Mucosa of descending colon (tissue), 3 donors: ENCODE measurements around the gene AFMID. TPM values are rescaled to one million over a fixed set of nuclear protein-coding genes. Genes with fewer than 3 reads are reported as not detected.
"Not testable (repeated sequence)": the region's sequence is repeated elsewhere in the genome, so short reads cannot be mapped to it uniquely, and the experiment has no call there.

Experiments used
- ATAC-seq: fragments of 200-7000 bp; cut with Tn5 transposase; one replicate; pipeline ENCODE4 v1.9.1; 2020; ENCODE audit warnings: mild to moderate bottlenecking, moderate library complexity
- DNase-seq, 3 donors: peaks; one replicate each; pipeline ENCODE4 v3.0.0-alpha.2; 2020
- H3K36me3 ChIP-seq: fragments of 200-600 bp; one replicate; pipeline ENCODE4 v1.8.0; 2021; ENCODE audit warnings: low read depth, mild to moderate bottlenecking
- H3K4me1 ChIP-seq: fragments of 200-600 bp; one replicate; pipeline ENCODE4 v1.8.0; 2021; ENCODE audit warnings: low read depth, mild to moderate bottlenecking
- H3K4me3 ChIP-seq: fragments of 200-600 bp; one replicate; pipeline ENCODE4 v1.8.0; 2021; ENCODE audit warnings: mild to moderate bottlenecking
- H3K9me3 ChIP-seq: fragments of 200-600 bp; one replicate; pipeline ENCODE4 v1.8.0; 2021; ENCODE audit warnings: mild to moderate bottlenecking
- intact Hi-C, 2 donors: fragments of 100-400 bp; cut with DNase I in 1 of 2; cut with micrococcal nuclease in 1 of 2; formaldehyde crosslinking; loops; one replicate each; pipeline versions ENCODE4 v1.11.0 to v1.11.1; 2022; cut with DNase I, micrococcal nuclease
- total RNA-seq, 3 donors: library from RNA; stranded (reverse); fragmentation: NEBNext Ultra II Directional in 2 of 3; extraction: Animal tissue kit (Norgen Biotek cat#: 25700) in 2 of 3; gene quantifications; one replicate each; pipeline versions ENCODE4 v1.2.1 to v1.2.4, GENCODE V29; 2021 to 2023
- TF ChIP-seq, protein P1 (sequence below): fragments of 200-600 bp; IDR thresholded peaks from one replicate; pipeline ENCODE4 v1.8.0; 2022; ENCODE audit warnings: antibody characterized with exemption, mild to moderate bottlenecking
- donor health status: DM: no; HTN: no; CAD: no; lungs with moderate emphysema.
- donor health status: DM: no; HTN: no; CAD: no.
- donor health status: DM: no; HTN: yes; CAD: no.

The AFMID gene
- total RNA-seq, 3 donors from 2014 or later: 14.2 to 39.9 (median 27.9) TPM

DNA sequence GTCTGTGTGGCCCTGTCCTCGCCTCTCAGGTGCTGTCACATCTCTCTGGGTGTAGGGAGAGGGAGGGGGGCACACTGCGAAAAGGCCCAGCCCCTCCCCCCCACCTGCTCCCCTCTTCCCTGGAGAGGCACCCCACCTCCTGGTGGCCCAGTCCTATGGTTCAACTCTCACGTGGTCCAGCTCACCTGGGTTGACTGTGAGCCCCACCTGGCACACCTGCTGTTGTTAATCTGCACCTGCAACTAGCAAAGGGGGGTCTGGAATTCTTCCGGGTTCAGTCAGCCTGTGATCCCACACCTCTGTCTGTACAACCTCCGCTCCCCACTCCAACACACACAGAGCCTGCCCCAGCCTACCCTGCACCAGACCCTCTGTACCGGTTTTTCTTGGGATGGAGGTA, 20.7 kb upstream of the AFMID start:
- Histone ChIP-seq H3K9me3 (no peaks in the 10 kb centered on the region), H3K4me3 (no peak overlapping the region), H3K4me1 (peaks cover 19% of the 10 kb centered on the region), H3K36me3 (no peaks in the 10 kb centered on the region)
- intact Hi-C loops: no loop called here
- DNase-seq (peak in 1 of 3 donors; percentile 59), ATAC-seq (peak; percentile 5)
- TF ChIP-seq, protein P1, sequence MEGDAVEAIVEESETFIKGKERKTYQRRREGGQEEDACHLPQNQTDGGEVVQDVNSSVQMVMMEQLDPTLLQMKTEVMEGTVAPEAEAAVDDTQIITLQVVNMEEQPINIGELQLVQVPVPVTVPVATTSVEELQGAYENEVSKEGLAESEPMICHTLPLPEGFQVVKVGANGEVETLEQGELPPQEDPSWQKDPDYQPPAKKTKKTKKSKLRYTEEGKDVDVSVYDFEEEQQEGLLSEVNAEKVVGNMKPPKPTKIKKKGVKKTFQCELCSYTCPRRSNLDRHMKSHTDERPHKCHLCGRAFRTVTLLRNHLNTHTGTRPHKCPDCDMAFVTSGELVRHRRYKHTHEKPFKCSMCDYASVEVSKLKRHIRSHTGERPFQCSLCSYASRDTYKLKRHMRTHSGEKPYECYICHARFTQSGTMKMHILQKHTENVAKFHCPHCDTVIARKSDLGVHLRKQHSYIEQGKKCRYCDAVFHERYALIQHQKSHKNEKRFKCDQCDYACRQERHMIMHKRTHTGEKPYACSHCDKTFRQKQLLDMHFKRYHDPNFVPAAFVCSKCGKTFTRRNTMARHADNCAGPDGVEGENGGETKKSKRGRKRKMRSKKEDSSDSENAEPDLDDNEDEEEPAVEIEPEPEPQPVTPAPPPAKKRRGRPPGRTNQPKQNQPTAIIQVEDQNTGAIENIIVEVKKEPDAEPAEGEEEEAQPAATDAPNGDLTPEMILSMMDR: no peak

DNA sequence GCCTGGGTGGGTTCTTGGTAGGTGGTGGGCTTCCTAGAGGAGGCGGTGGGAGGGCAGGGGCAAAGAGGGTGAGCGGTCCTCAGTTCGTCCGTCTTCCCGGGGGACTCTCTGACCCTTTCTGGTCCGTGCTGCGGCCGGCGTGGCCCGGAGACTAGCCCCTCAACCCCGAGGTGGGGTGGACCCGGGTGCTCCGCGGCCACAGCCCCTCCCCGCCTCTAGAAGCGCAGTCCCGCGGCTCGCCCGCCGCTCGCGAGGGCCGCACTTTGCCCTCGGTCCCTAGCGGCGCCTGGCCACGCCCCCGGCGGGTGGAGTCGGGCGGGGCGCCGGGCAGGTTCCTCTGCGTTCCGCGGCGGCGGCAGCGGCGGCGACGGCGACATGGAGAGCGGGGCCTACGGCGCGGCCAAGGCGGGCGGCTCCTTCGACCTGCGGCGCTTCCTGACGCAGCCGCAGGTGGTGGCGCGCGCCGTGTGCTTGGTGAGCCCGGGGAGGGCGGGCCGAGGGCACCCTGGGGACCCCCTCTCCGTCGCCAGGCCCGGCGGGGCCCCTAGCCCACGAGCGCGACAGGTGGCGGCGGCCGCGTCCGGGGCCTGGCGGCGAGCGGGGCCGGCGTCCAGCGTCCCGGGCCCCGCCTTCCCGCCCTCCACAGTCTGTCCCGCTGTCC, 18.8 kb upstream of the AFMID start, which contains the start of gene SYNGR2:
Gene SYNGR2 (plus strand): TSS at position 340 of the 661 bp plus-strand sequence. CDS start 36 bp downstream, at position 376.
- DNase-seq: peak; percentile 90 to 94 (median 92)
- ATAC-seq: peak; percentile 76
- TF ChIP-seq, protein P1: no peak
- intact Hi-C loops: no loop called here
- Histone ChIP-seq H3K9me3 (no peaks in the 10 kb centered on the region), H3K4me3 (peak within 1 kb of the TSS; percentile 70), H3K4me1 (peaks cover 38% of the 10 kb centered on the region), H3K36me3 (no peaks in the 10 kb centered on the region)

DNA sequence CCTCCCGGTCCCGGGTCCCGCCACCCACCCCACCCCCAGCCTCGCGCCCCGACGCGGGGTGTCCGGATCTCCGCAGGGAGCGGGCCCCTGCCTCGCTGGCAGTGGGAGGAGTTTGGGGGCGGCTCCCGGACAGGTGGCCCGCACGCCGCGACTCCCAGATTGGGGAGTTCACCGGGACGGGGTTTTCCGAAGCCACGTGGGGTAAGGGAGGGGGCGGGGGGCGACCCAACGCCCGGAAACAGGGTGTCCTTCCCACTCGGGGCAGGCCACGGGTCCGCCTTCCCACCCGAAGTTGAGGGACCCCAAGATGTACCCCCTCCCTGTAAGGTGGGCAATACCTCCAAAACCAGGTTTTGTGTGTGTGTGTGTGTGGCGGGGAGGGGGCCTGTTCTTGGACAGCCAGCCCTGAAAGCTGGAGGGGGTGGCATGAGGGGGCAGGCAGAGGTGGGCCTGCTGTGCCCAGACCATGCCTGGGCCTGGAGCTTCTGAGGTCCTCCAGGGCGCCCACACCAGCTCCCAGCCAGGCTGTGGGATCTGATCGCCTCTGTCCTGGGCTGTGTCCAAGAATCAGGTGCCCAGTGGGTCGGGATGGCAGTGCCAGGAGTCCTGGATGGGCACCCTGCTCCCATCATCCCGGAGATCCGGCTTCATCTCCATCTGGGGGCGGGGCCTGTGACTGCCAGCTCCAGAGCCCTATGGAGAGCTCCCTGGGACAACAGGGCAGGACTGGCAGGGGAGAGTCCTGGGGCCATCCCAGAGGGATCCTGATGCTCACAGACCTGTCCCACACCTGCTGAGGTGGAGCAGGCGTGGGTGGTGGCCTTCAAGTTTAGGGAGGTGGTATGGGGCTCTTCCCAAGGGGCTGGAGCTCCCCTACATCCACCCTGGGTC, 18.0 kb upstream of the AFMID start:
- Histone ChIP-seq H3K4me3 (peak overlapping the region; percentile 70), H3K4me1 (peaks cover 46% of the 10 kb centered on the region), H3K9me3 (no peaks in the 10 kb centered on the region), H3K36me3 (no peaks in the 10 kb centered on the region)
- intact Hi-C loops: no loop called here
- ATAC-seq (peak; percentile 52), DNase-seq (peak; percentile 86 to 89 (median 88))
- TF ChIP-seq, protein P1: no peak

DNA sequence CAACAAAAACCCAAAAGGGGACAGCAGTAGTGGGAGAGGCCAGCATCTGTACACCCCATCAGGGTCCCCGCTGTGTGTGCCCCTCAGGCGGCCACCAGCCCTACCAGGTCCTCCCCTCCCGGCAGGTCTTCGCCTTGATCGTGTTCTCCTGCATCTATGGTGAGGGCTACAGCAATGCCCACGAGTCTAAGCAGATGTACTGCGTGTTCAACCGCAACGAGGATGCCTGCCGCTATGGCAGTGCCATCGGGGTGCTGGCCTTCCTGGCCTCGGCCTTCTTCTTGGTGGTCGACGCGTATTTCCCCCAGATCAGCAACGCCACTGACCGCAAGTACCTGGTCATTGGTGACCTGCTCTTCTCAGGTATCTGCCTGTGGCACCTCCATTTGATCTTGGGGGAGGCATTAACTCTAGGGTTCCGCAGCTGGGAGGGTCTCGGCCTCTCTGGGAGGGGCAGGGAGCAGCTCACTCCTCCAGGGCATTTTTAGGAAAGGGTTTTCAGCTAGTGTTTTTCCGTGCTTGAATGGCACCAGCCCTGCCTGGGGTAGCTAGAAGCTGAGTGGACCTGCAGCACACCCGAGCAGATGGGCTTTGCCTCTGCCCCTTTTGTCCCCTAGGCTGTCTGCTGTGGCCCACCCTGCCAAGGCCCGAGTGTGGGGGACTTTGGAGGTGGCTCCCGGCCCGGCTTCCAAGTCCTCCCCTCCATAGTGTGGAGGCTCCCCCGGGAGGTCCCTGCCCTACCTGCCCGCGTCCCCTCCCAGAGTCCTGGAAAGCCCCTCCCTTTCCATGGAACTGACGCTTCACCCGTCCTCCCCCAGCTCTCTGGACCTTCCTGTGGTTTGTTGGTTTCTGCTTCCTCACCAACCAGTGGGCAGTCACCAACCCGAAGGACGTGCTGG, 16.2 kb upstream of the AFMID start:
- intact Hi-C loops: no loop called here
- TF ChIP-seq, protein P1: no peak
- no peaks in the 10 kb centered on the region for H3K36me3 ChIP-seq
- H3K9me3 ChIP-seq: no peaks in the 10 kb centered on the region
- ATAC-seq (no peak), DNase-seq (peak in 1 of 3 donors; percentile 25)
- no peak overlapping the region for H3K4me3 ChIP-seq
- peaks cover 64% of the 10 kb centered on the region for H3K4me1 ChIP-seq

DNA sequence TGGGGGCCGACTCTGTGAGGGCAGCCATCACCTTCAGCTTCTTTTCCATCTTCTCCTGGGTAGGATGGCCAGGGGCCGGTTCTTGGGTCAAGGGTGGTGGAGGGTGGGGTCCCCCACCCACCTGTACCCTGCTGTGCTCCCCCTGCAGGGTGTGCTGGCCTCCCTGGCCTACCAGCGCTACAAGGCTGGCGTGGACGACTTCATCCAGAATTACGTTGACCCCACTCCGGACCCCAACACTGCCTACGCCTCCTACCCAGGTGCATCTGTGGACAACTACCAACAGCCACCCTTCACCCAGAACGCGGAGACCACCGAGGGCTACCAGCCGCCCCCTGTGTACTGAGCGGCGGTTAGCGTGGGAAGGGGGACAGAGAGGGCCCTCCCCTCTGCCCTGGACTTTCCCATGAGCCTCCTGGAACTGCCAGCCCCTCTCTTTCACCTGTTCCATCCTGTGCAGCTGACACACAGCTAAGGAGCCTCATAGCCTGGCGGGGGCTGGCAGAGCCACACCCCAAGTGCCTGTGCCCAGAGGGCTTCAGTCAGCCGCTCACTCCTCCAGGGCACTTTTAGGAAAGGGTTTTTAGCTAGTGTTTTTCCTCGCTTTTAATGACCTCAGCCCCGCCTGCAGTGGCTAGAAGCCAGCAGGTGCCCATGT, 15.4 kb upstream of the AFMID start:
- peak in 1 of 3 donors; percentile 33 for DNase-seq
- H3K36me3 ChIP-seq, H3K4me3 ChIP-seq, H3K9me3 ChIP-seq, intact Hi-C loops: not testable (repeated sequence)
- H3K4me1 ChIP-seq: peaks cover 71% of the 10 kb centered on the region
- ATAC-seq: peak; percentile 0
